Measurements from ENCODE around the gene EVC2.

DNA sequence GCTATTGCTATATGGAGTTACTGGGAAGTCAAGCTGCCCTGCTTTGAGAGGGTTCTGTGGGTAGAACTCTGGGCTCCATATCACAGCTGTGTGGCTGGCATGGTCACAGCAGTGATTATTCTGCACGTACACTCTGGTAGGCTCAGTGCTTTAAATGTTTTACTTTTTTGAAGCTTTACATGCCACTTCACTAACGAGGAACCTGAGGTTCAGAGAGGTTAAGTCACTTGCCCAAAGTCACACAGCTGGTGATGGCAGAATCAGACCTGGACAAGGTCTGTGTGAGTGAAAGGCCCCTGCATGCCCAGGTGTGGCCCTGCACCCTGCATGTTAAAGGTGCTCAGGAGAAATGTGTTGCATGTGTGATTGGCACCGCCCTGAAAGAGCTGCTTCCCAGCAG, 27.1 kb upstream of the EVC2 start:
- TF ChIP-seq POLR2A (IDR thresholded peaks at IDR 0.05), result no peak
- no peak for TF ChIP-seq EP300 (IDR thresholded peaks at IDR 0.05)
- TF ChIP-seq, protein P1, sequence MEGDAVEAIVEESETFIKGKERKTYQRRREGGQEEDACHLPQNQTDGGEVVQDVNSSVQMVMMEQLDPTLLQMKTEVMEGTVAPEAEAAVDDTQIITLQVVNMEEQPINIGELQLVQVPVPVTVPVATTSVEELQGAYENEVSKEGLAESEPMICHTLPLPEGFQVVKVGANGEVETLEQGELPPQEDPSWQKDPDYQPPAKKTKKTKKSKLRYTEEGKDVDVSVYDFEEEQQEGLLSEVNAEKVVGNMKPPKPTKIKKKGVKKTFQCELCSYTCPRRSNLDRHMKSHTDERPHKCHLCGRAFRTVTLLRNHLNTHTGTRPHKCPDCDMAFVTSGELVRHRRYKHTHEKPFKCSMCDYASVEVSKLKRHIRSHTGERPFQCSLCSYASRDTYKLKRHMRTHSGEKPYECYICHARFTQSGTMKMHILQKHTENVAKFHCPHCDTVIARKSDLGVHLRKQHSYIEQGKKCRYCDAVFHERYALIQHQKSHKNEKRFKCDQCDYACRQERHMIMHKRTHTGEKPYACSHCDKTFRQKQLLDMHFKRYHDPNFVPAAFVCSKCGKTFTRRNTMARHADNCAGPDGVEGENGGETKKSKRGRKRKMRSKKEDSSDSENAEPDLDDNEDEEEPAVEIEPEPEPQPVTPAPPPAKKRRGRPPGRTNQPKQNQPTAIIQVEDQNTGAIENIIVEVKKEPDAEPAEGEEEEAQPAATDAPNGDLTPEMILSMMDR (IDR thresholded peaks at IDR 0.05), result no peak
- TF ChIP-seq POLR2AphosphoS5 (IDR thresholded peaks at IDR 0.05), result no peak

Measured in sigmoid colon (tissue), 4 donors.